LHCN-M2 (cell line): ENCODE results near the gene FAR2. TPM values are rescaled to one million over a fixed set of nuclear protein-coding genes. Genes with fewer than 3 reads are reported as not detected.
"Not testable (repeated sequence)": the region's sequence is repeated elsewhere in the genome, so short reads cannot be mapped to it uniquely, and the experiment has no call there.

Experiments
- DNase-seq: peaks from one replicate; pipeline ENCODE4 v3.0.0-alpha.2; 2012; ENCODE audit warnings: low read depth
- total RNA-seq: library from RNA; depleted of rRNA; stranded (reverse); fragments of >200 nt; gene quantifications from 2 replicates; pipeline ENCODE4 v1.2.3, GENCODE V29; 2014

Gene FAR2
- total RNA-seq, 1 experiment from 2014 or later, result 0.06 TPM

GRCh38 chr12:29320295-29321085 is 171.4 kb downstream of the FAR2 start:
- DNase-seq, result peak; percentile 79

GRCh38 chr12:29322157-29322556 is 173.1 kb downstream of the FAR2 start:
- DNase-seq, result no peak

- no peak for DNase-seq
Measured at GRCh38 chr12:29329411-29329810, 180.3 kb downstream of the FAR2 start.

GRCh38 chr12:29333178-29333577 is 184.1 kb downstream of the FAR2 start:
- DNase-seq, result no peak

- no peak for DNase-seq
Measured at GRCh38 chr12:29334937-29335336, 185.9 kb downstream of the FAR2 start.

- no peak for DNase-seq
Measured at GRCh38 chr12:29337325-29337724, 188.2 kb downstream of the FAR2 start.

- no peak for DNase-seq
Measured at GRCh38 chr12:29343022-29343799, 194.1 kb downstream of the FAR2 start.

GRCh38 chr12:29346769-29347421 is 197.8 kb downstream of the FAR2 start:
- no peak for DNase-seq

- peak; percentile 31 for DNase-seq
Measured at GRCh38 chr12:29350080-29350479, 201.0 kb downstream of the FAR2 start.

- no peak for DNase-seq
Measured at GRCh38 chr12:29354954-29355353, 205.9 kb downstream of the FAR2 start.

GRCh38 chr12:29365091-29365490 is 216.0 kb downstream of the FAR2 start:
- DNase-seq, result no peak

- DNase-seq, result no peak
Measured at GRCh38 chr12:29374012-29374411, 224.9 kb downstream of the FAR2 start.

GRCh38 chr12:29374913-29375312 is 225.8 kb downstream of the FAR2 start:
- no peak for DNase-seq

GRCh38 chr12:29376118-29376517 is 227.0 kb downstream of the FAR2 start:
- no peak for DNase-seq

GRCh38 chr12:29380536-29381523 is 231.8 kb downstream of the FAR2 start, which contains the start of gene ERGIC2:
Gene ERGIC2, minus strand, starts transcription at chr12:29381172. Its CDS starts 9,539 bp downstream, at chr12:29371633.
- DNase-seq, result peak; percentile 98

GRCh38 chr12:29382251-29382650 is 233.2 kb downstream of the FAR2 start:
- no peak for DNase-seq

- DNase-seq, result not testable (repeated sequence)
Measured at GRCh38 chr12:29385194-29385593, 236.1 kb downstream of the FAR2 start.
